ENCODE results near the gene CEP112. TPM values are rescaled to one million over a fixed set of nuclear protein-coding genes. Genes with fewer than 3 reads are reported as not detected.

CEP112 gene
- total RNA-seq, 4 donors from 2014 or later = 15.8 to 50.3 (median 20.2) TPM

DNA sequence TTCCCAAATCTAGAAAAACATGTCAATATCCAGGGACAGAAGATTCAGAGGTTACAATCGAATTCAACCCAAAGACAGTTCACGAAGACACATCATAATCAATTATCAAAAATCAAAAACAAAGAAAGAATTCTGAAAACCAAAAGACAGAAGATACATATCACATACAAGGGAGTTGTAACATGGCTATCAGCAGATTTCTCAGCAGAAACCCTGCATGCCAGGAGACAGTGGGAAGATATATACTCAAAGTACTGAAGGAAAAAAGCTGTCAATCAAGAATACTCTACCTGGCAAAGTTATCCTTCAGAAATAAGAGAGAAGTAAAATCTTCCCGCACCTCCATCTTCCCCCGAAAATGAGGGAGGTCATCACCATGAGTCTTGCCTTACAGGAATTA, 258.6 kb downstream of the CEP112 start:
- TF ChIP-seq CTCF (IDR thresholded peaks at IDR 0.05) = no peak
- no peak for DNase-seq (ENCODE audit: low spot score)
- ATAC-seq (ENCODE audit: low FRiP score) = no peak

DNA sequence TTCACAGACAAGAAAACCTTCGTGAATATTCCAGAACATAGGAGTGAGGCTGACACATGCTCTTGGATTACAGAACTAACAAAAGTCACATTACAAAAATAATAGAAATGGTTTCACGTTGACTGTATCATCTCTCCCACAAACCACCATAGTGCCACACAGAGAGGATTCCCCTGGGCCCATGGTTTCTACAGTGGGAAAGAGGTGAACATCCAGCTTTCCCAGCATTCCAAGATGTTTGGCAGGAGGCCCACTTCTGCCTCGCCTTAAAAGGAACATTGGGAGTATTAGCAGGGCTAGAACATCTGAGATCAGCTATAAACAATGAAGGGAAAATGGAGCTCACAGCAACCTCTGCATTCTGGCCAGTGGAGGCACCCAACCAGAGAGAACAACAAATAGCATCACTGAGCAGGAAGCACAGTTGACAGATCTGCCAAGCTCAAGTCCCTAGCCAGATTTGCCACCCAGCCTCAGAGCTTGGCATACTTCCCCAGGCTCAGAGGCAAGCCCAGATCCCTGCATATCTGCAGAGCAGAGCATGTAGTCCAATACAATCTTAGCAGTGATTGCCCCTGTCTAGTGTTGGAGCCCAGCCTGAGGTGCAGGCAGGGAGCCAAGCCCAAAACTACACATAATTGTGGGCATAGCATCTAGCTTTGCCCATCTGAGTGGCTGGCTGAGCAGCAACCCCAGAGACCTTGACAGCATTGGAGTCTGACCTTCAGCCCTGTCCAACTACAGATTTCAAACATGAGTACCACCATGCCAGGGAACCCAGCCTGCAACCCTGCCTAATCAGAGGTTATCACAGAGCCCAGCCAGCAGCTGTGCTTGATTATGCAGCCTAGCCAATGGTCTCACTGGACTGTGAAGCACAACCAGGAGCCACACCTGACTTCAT, 260.4 kb downstream of the CEP112 start:
- no peak for TF ChIP-seq CTCF (IDR thresholded peaks at IDR 0.05)
- ATAC-seq (ENCODE audit: low FRiP score) (no peak), DNase-seq (ENCODE audit: low spot score) (no peak)

DNA sequence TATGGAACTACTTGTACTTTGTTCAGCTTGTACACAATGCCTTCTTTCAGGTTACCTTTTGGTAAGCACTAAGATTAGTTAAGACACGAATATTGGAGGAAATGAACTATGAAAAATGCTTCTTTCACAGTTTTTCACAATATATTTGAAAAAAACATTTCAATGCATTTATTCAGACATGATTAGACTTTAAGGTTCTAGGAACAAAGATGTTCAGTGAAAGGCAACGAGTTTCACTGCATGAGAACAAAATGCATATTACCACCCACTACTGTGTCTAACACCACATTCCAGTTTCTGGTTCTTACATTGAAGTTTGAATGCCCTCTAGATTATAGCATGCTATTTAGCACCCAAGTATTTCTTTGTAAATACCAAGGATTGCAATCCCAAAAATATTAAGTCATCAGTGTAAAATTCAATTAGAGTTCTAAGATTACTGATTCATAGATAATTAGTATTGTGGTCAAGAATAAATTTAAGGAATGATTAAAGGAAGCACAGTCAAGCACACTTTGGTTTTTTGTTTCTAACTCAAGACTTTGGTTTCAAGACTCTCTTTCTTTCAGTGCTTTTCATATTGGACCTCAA, 261.7 kb downstream of the CEP112 start:
- DNase-seq (ENCODE audit: low spot score) (no peak), ATAC-seq (ENCODE audit: low FRiP score) (no peak)
- no peak for TF ChIP-seq CTCF (IDR thresholded peaks at IDR 0.05)

GRCh38 chr17:65926599-65926998, 265.3 kb downstream of the CEP112 start:
- TF ChIP-seq CTCF (IDR thresholded peaks at IDR 0.05) = no peak
- DNase-seq (ENCODE audit: low spot score) (no peak), ATAC-seq (ENCODE audit: low FRiP score) (no peak)

DNA sequence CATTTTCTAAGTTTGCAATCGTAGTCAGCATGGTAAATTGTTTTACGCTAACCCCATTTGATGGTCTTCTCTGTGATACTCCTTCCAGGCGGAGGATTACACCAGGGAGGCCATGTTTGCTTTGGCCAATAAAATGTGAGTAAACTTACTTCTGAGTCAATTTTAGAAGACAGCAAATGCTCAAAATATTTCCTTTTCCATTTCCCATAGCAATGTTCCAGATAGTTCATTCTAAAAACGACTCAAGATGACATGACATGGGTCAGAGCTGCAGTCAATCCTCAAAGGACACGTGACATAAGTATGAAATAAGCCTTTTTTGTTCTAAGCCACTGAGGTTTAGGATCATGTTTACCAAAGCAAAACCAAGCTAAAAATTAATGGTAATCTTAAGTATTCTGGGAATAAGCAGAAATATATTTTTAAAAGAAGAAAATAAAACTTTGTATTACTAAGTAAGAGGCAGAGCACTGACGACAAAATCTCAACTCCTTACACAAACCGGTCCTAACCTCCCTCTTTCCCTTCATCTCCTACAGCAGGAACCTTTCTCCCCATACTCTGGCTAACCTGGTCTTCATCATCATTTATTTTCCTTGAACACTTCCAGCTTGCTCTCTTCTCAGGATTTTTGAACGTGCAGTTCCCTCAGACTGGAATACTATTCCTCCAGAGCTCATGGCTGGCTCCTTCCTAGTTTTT, 266.2 kb downstream of the CEP112 start:
- no peak for TF ChIP-seq CTCF (IDR thresholded peaks at IDR 0.05)
- ATAC-seq (ENCODE audit: low FRiP score) = no peak
- no peak for DNase-seq (ENCODE audit: low spot score)

GRCh38 chr17:65920996-65921395, 270.9 kb downstream of the CEP112 start:
- no peak for DNase-seq (ENCODE audit: low spot score)
- no peak for TF ChIP-seq CTCF (IDR thresholded peaks at IDR 0.05)
- no peak for ATAC-seq (ENCODE audit: low FRiP score)
